Inferior parietal cortex (tissue), 1 donor: ENCODE data around the gene BSG.

Experiments
- DNase-seq: peaks from one replicate; pipeline ENCODE4 v3.0.0-alpha.2; 2016; ENCODE audit errors: extremely low spot score

Gene BSG

GRCh38 chr19:572140-572742 lies at the start of gene BSG:
BSG (plus strand) TSS chr19:572596; CDS start chr19:572635, 39 bp downstream.
- peak; percentile 98 for DNase-seq

- no peak for DNase-seq
These were observed 49.7 kb upstream of the BSG start for GRCh38 chr19:522726-523125.

- no peak for DNase-seq
These were observed 48.2 kb upstream of the BSG start for GRCh38 chr19:524062-524674.

GRCh38 chr19:525029-525428 lies 47.4 kb upstream of the BSG start:
- no peak for DNase-seq

- no peak for DNase-seq
These were observed 46.5 kb upstream of the BSG start for GRCh38 chr19:525857-526419.

GRCh38 chr19:530134-531008 lies 42.0 kb upstream of the BSG start:
- no peak for DNase-seq

- peak; percentile 67 for DNase-seq
These were observed 41.2 kb upstream of the BSG start for GRCh38 chr19:531009-531752.

GRCh38 chr19:531753-532560 lies 40.4 kb upstream of the BSG start, which contains the start of gene CDC34:
CDC34 (plus strand) TSS chr19:531760; CDS start chr19:531932, 172 bp downstream.
- no peak for DNase-seq

- DNase-seq: peak; percentile 75
These were observed 39.6 kb upstream of the BSG start for GRCh38 chr19:532561-533363.

- DNase-seq: no peak
These were observed 38.9 kb upstream of the BSG start for GRCh38 chr19:533364-534058.

- DNase-seq: no peak
These were observed 38.3 kb upstream of the BSG start for GRCh38 chr19:534088-534487.

- no peak for DNase-seq
These were observed 37.2 kb upstream of the BSG start for GRCh38 chr19:535017-535835.

- no peak for DNase-seq
These were observed 36.1 kb upstream of the BSG start for GRCh38 chr19:536031-536880.

- no peak for DNase-seq
These were observed 35.5 kb upstream of the BSG start for GRCh38 chr19:536881-537404.

GRCh38 chr19:538641-539428 lies 33.6 kb upstream of the BSG start:
- DNase-seq: no peak

- DNase-seq: no peak
These were observed 32.9 kb upstream of the BSG start for GRCh38 chr19:539429-540030.
